NCI-H2196 (cell line): ENCODE results near the gene WDR62.

Experiments used
- DNase-seq: peaks from one replicate; lab custom pipeline; 2025; ENCODE audit not compliant: unreplicated experiment; lab: John Stamatoyannopoulos, UW

Gene WDR62

DNA sequence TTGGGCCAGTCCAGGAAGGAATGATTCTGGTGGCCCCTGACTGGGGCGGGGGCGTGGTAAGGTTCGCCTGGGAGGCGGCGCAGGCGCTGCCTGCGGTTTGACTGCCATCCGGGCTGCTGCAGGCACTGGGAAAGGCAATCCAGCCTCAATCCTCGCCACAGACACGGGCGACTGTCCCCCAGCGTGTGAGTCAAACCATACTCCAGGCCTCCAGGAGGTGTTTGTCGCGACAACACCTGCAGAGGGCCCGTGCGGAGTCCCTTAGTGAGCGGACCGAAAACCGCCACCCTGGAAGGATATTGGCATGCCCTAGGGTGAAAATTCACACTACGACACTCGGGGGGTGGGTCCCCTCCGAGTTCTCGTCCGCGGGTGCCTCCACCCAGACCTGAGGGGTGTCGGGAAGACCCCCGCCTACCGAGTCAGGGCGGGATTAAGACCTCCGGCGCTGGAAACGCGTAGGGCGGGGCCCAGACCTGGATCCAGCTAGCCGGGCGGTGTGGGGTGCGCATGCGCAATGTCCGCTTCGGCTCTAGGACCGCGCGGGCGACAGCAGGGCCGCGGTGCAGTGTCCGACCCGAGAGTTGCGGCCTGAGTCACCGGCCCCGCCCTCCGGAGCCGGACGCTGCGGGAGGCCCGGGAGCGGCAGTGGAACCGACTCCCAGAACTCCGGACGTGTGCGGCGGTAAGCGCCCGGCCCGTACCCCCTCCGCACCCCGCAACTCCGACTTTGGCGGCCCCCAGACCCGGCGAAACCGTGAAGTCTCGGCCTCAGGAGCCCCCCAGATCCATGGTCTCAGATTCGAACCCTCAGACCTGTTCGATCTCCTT is 85.0 kb downstream of the WDR62 start, which contains the start of gene CAPNS1:
Gene CAPNS1, plus strand, starts transcription at position 594 of the 831 bp plus-strand sequence. CDS start 946 bp downstream, outside the sequence.
- DNase-seq = peak; percentile 96

DNA sequence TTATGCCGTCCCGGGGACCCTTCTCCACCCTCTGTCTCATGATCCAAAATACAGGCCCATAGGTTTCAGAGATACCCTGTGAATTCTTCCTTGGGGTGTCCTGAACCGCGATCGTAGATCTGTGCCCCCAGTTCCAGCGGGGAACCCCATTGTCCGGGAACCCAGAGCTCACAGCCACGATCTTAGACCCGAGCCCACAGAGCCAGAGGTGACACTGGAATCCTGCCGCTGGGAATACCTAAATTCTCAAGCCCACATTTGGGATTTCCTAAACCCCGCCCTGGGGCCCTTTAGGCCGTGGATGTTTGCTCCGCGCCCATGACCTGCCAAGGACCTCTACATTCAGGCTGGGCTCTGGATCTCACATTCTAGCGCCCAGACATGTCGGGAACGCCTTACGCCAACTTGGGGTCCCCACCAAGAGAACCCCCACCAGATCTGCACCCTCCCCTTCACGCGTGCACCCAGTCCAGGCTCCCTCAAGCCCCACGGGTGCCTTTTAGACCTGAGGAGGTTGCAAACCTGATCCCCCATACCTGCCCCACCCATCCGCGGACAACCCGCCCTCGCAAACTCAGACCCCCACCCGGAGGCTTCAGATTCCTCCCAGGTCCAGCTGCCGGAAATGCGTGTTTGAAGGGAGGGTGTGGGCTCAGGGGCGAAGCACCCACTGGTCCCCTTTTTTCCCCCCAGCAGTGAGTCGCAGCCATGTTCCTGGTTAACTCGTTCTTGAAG is 85.8 kb downstream of the WDR62 start:
- peak; percentile 78 for DNase-seq

DNA sequence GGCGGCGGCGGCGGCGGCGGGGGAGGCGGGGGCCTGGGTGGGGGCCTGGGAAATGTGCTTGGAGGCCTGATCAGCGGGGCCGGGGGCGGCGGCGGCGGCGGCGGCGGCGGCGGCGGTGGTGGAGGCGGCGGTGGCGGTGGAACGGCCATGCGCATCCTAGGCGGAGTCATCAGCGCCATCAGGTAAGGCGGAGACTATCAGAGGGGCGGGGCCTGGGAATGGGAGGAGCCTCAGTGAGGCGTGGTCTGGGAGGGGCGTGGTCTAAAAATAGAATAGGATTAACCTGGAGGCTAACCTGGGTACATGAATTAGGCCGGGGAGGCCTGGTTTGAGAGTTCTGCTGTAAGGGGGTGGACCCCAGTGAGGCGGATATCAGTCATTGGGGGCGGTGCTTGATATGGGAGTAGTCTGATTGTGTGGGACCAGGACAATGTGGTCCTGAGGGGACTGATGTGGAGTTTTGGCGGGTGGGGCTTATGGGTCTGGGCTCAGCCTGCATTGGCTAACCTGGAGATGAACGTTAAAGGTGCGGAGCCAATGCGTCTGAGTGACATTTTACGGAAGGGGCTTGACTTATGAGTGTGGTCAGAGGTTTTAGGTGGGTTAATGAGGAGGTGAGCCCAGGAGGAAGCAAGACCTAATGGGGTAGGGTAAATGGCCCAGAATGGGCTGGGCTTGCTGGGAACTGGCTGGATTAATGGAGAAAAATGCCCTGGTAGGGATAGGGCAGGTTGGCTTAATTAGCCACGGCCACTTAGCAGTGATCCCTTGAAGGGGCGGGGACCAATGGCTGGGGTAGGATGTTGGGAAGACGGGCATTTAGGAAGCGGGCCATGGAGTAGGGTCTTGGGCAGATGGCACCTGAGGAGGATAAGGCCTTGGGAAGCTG is 86.6 kb downstream of the WDR62 start:
- peak; percentile 73 for DNase-seq

DNA sequence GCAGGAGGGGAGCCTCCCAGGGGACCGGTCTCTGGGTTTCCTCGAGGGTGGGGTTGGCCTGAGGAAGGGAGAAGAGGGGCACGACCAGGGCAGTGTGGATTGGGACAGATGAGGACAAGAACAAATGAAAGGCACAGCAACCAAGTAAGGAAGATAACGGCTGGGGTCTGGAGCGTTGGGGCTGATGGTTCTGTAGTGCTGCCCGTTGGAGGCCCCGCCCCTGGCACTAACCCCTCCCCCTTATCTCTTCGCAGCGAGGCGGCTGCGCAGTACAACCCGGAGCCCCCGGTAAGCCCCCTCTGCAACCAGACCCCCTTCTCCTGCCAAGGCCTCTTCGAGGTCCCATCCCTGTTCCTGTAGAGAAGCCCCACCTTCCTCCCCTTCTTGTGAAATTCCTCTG is 87.3 kb downstream of the WDR62 start:
- no peak for DNase-seq

DNA sequence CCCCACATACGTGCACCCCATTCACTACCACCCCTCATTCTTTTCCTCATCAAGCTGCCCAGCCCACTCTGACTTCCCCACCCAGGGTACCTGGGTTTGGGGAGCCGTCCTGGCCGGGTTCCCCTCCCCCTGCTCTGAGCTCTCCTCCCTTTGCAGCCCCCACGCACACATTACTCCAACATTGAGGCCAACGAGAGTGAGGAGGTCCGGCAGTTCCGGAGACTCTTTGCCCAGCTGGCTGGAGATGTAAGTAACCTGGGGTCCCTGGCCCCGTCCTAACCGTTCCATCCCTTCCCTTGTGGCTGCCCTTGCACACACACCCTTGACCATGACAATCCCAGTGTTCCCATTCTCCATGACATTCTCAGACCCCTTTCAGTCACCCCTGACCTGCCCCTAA is 87.8 kb downstream of the WDR62 start:
- no peak for DNase-seq

DNA sequence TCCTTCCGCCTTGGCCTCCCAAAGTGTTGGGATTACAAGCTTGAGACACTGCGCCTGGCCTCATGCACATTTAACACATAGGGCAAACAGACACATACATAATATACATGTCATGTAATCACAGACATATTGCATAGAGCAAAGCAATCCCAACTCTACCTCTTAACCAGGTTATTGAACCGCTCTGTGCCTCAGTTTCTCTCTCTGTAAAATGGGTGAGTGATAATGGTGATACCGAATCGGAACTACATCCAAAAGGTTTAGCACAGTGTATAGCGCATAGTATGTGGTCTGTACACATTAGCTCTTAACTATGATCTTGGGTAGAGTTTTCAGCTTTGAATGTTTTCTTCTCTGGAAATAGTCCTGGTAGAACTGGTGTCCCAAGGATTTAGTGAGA is 89.9 kb downstream of the WDR62 start:
- DNase-seq = no peak

DNA sequence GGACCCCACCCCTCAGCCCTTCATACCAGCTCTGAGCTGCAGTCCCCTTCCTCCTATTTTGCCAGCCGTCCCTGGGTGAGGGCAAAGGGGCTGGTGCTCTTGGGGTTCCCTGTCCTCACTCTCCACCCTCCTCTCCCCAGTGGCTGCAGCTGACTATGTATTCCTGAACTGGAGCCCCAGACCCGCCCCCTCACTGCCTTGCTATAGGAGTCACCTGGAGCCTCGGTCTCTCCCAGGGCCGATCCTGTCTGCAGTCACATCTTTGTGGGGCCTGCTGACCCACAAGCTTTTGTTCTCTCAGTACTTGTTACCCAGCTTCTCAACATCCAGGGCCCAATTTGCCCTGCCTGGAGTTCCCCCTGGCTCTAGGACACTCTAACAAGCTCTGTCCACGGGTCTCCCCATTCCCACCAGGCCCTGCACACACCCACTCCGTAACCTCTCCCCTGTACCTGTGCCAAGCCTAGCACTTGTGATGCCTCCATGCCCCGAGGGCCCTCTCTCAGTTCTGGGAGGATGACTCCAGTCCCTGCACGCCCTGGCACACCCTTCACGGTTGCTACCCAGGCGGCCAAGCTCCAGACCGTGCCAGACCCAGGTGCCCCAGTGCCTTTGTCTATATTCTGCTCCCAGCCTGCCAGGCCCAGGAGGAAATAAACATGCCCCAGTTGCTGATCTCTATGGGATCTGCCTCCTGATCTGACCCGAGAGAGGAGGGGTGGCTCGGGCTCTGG is 95.1 kb downstream of the WDR62 start:
- no peak for DNase-seq

DNA sequence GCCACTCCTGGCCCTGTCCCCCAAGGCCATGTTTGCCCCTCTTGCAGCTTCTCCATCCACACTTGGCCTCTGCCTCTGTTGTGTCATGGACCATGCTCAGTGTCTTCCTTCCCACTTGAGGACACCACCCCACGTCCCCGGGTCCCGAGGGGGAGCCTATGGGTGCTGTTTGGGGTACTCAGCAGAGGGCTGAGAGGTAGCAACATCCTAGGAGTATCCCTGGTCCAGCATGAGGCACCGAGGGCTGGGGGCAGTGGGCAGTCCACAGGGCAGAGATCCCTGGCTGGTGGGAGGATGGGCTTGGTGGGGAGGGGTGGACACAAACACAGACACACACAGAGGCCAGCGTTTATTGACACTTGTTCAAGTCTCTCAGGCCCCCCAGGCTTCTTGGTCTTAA is 95.9 kb downstream of the WDR62 start:
- DNase-seq = no peak

DNA sequence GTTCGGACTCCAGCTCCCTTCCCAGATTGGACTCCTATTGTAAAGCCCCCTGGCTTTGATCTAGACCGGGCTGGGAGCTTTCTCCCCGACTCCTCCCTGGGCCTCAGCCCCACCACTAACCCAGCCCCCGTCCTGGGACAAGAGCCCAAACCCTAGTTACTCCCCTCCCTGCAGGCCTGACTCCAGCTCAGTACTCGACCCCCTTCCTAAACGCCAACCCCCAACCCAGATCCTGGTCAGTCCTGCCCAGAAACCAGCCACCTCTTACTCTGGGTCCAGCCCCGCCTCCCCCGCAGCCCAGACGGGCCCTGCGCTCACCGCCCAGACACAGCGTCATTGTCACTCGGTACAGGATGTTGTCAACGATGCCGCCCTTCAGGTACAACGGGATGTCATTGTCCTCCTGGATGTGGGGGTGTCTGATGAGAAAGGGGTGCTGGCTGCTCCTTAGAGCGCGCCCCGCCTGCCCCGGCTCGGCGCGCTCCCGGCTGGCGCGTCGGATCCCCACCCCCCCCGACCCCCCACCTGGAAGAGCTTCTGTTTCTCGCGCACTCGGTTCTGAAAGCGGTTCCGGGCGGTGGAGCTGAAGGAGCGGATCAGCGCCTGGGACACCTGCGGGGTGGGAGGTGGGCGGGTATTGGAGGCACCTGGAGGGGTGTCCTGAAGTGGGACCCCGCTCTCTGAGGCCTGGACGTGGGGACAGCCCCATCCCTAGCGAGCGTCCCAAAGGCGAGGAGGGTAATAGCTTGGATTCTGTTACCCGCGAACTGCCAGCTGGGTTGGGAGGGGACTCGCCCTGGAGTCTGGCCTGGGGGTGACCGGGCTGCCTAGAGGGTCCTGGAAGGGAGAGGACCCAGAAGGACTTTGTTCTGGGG is 96.7 kb downstream of the WDR62 start:
- DNase-seq = no peak

DNA sequence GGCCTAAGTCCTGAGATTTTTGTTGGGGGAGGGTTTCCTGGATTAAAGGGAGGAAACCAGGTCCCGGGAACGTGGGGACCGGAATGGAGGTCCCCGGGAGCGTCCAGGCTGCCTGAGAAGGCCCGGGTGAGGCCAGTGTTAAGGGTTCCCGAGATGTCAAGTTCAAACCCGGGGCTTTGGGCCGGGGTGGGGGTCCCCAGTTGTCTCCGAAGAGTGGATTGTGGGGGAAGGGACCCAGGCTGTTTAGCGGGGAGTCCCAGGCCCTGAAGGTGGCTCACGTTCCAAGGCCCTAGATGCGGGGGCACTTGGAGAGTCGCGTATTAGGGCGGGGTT is 97.3 kb downstream of the WDR62 start:
- DNase-seq = no peak

DNA sequence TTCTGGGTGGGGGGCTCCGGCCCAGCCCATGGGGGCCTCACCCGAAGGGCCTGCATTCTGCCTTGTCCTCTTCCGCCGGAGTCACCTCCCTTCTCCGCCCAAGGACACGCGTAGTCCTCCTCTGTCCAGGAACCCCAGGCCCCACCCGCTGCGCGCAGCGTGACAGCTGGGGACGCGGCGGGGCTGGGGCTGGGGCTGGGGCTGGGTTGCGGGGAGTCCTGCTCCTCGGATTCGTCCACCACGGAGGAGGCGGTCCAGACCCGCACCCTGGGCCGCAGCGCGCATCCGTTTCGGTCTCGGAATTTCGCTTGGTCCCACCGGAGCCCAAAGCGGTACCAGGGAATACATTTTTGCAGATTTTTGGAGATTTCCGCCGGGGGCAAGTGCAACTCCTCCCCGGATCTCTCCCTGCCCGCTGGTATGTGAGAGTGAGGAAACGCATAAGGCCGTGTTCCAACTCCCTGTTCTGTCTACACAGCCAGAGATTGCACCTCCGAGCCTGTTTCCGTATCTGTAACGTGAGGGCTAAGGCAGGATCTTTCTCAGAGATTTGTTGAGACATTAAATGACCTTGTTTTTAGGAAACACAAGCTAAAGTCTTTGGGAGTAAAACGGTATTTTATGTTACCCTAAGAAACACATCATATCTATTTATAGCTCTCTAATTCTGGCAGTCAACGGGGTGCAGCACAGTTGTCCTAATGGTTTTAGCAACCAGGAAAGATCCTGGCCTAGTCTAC is 97.8 kb downstream of the WDR62 start, which contains the start of gene COX7A1:
Gene COX7A1, minus strand, starts transcription at position 96 of the 740 bp plus-strand sequence. Its CDS starts 40 bp downstream, at position 56.
- no peak for DNase-seq

DNA sequence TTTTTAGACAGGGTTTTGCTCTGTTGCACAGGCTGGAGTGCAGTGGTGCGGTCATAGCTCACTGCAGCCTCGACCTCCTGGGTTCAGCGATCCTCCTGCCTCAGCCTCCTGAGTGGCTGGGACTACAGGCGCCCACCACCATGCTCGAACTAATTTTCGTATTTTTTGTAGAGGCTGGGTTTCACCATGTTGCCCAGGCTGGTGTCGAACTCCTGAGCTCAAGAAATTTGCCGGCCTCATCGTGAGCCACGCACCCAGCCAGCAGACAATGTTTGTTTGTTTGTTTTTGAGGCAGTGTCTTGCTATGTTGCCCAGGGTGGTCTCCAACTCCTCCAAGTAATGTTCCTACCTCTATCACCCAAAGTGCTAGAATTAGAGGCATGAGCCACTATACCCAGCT is 98.4 kb downstream of the WDR62 start:
- no peak for DNase-seq
